GM18519 (cell line): ENCODE measurements around the gene ASAP2.

Source experiments
- ATAC-seq: cut with Tn5 transposase; IDR thresholded peaks from one replicate; pipeline ENCODE4 v1.9.1; 2021; ENCODE audit warnings: mild to moderate bottlenecking, moderate library complexity; ENCODE audit not compliant: unreplicated experiment, low FRiP score

Gene ASAP2

DNA sequence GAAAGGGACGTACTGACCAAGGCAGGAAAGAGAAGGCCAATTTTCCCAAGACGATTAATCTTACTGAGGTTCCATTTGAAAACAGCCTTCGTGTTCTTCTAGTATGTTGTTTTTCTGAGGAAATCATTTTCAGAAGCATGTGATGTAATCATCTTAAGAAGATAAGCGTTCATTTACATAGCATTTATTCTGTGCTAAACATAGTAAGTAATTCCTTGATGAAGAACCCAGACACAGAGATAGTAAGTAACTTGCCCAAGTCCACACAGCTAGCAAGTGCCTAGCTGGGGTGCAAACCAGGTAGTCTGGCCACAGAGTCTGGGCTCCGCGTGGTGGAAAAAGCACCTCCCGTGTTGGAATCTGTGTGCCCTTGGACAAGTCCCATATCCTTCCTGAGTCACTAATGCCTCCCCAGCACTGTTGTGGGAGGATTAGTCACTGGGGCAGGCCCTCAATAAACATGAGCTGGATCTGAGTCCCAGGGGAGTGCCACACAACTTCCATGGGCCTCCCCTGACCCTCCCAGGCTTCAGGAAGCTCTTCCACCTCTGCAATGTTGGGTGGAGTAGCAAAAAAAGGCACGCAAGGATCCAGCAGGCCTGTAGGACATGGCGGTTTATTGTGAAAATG, 26.9 kb upstream of the ASAP2 start:
- no peak for ATAC-seq

DNA sequence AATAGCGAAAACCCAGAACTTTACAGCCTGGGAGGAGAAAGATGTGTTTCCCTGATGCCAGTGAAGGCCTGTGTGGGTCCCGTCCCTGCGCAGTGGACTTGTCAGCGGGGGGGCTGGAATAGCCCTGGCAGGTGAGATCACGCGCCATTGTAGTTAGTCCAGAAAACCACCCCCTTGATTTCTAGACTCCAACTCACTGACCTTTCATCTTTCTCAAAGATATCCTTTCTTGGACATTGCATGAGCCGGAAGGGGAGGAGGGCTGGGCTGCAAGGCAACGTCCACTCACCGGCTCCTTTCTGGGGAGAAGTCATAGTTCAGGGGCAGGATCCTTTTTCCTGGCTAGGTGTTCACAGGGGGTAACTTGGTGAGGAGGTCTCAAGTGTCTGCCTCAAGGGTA, 22.3 kb upstream of the ASAP2 start:
- no peak for ATAC-seq

GRCh38 chr2:9187620-9188214, 18.9 kb upstream of the ASAP2 start:
- no peak for ATAC-seq

DNA sequence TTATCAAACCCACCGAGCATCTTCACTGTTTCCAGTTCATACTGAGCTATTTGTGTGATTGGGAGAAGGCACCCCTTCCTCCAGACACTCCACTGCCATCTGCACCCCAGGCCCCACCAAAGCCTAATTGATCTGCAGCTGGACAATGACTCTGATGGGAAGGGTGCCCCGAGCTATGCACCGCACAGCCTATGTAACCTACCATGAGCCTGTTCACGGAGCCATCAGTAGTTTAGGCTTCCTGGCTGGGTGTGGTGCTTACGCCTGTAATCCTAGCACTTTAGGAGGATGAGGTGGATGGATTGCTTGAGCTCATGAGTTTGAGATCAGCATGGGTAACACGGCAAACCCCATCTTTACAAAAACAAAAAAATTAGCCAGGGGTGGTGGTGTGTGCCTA, 17.8 kb upstream of the ASAP2 start:
- no peak for ATAC-seq

DNA sequence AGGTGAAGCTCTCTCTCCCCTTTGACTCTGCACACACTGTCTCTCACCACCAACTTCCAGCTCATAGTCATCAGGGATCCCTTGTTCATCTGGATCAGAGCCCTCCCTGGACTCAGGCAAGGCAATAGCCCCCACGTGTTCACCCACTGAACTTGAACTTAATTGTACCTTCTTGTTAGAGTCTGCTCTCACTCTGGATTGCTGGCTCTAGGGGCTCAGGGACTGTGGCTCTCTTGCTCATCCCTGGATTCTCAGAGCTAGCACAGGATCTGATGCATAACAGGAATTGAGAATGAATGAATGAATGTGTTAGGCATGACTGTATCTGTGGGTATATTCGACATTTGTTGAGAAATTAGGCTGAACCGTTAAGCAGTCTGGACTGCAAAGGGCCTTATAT, 16.7 kb upstream of the ASAP2 start:
- ATAC-seq, result no peak

DNA sequence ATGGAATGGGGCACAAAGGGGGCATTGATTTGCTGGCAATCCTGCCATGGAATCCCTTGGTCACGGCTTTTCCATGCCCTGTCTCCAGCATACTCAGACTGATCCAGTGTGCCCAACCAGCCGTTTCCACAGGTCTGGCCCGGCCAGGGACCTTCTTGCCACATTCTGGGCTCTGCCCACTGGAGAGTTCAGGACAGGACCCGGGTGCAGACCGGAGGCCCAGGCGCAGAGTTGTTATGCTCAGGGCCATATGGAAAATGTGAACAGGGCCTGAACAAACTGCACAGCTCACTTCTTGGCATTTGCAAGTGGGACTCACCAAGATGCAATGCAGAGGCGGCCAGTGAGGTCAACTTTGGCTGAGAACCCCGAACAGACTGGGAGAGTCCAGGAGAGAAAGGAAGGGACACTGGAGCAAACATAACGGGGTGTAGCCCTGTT, 15.6 kb upstream of the ASAP2 start:
- no peak for ATAC-seq

GRCh38 chr2:9192712-9193111, 13.9 kb upstream of the ASAP2 start:
- ATAC-seq, result no peak

GRCh38 chr2:9194352-9194751, 12.3 kb upstream of the ASAP2 start:
- no peak for ATAC-seq

DNA sequence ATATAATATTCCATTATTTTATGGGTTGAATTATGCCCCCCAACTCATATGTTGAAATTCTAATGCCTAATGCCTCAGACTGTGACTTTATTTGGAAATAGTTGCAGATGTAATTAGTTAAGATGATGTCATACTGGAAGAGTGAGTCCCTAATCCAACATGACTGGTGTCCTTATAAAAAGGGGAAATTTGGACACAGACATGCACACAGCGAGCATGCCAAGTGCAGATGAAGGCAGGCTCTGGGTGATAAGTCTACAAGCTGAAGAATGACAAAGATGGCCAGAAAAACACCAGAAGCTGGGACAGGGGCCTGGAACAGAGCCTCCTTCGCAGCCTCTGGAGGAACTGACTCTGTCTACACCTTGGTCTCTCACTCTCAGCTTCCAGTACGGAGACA, 10.0 kb upstream of the ASAP2 start:
- no peak for ATAC-seq

DNA sequence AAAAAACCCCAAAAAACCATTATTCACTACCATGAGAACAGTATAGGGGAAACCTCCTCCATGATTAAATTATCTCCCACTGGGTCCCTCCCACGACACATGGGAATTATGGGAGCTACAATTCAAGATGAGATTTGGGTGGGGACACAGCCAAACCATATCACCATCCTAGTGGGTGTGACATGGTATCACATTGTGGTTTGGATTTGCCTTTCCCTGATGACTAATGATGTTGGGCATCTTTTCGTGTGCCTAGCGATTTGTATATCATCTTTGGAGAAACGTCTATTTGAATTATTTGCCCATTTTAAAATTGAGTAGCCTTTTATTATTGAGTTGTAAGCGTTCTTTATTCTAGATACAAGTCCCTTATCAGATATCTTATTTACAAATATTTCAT, 8.7 kb upstream of the ASAP2 start:
- ATAC-seq, result no peak

GRCh38 chr2:9199716-9200632, 6.6 kb upstream of the ASAP2 start:
- no peak for ATAC-seq

GRCh38 chr2:9200633-9201015, 6.0 kb upstream of the ASAP2 start:
- no peak for ATAC-seq

- no peak for ATAC-seq
Observed at GRCh38 chr2:9201185-9201891, 5.3 kb upstream of the ASAP2 start.

DNA sequence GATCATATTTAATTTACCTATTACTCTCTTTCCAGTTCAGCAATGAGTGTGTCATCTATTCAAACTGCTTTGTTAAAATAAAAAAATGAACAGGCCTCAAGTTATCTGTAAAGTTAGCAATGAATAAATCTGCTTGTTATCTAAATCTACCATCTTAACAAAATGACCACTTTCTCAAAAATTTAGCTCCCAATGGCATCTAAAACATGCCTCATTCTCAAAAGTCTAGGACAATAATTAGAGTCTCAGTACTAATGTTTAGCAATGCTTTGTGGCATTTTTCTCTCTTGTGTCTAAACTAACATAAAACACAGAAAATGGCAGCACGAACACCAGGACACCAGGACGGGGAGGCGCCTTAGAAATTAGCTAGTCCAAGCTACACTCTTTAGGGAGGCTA, 3.6 kb upstream of the ASAP2 start:
- no peak for ATAC-seq

- no peak for ATAC-seq
Observed at GRCh38 chr2:9203876-9204275, 2.7 kb upstream of the ASAP2 start.

DNA sequence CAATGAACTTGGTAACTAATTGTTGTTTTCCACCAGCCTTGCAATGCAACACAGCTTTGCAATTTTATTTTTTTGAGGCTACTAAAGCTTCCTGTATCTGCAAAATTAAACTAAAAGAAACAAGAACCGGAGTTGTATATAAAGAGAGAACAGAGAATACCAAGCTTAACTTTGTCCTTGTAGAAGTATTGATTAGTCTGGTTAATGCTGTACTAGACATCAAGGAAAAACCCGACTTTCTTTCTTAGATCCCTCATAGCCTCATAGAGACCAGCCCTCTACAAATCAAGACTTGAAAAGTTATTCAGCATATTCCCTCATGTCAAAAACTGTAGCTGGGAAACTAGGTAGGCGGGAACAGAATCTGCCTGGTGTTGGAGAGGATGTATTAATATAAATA, 1.7 kb upstream of the ASAP2 start:
- no peak for ATAC-seq

GRCh38 chr2:9205486-9205885, 1.1 kb upstream of the ASAP2 start:
- ATAC-seq, result no peak

GRCh38 chr2:9206991-9207640, 504 bp downstream of the ASAP2 start:
- no peak for ATAC-seq

DNA sequence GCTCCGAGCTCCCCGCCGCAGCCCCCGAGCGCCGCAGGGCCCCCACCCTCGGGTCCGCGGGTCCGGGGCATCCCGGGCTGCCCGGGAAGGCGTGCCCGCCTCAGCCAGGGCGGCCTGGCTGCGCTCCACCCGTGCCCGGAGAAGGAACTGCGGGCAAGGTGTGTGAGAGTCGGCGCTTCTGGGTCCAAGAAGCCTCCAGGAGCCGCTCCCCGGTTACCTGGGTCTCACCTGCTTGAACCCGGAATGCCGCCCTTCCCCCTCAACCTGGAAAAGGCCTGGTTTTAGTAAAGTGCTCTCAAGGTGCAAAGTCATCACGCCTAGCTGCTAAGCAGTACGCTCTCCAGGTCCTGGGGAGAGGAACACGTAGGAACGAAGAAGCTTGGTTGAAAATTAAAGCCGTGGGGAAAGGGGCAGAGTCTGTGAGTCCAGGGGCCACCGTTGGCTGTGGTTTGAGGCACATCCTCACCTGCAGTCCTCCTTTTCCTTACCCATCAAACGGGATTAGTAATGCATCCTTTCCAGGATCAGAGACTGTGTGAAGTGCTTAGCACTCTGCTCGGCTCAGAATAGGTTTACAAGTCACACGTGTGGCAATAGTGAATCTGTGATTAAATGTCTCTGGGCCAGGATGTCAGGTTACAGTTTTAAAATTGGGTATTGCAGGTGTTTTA, 1.2 kb downstream of the ASAP2 start:
- no peak for ATAC-seq

DNA sequence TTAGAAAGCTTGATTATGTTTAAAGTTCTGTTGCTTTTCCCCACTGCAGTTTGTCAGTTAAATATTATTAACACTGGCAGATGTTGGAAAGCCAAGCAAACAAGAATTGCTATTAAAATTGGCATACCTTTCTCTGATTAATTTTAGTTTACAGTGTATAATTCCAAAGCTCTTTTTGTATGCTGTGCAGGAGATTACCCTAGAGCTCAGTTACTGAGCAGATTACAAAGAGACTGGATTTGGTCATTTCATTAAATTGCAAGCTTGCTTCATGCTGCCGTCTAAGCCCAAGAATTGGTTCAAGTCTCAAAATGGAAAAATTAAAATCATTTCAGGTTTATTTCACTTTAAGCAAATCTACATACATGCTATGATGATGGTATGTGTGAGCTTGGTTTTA, 2.3 kb downstream of the ASAP2 start:
- no peak for ATAC-seq
